Endometrial microvascular endothelial cells (primary cell): ENCODE measurements around the gene GMDS. TPM values are rescaled to one million over a fixed set of nuclear protein-coding genes. Genes with fewer than 3 reads are reported as not detected.
"Not testable (repeated sequence)": the region's sequence is repeated elsewhere in the genome, so short reads cannot be mapped to it uniquely, and the experiment has no call there.

Source experiments
- in situ Hi-C: cut with HindIII; loops from 2 replicates; pipeline ENCODE4 v1.10.0; 2017; ENCODE audit warnings: low sequenced_read_pairs, low pct_unique_long_range_greater_than_20kb; ENCODE audit errors: inconsistent ontology term
- total RNA-seq: library from RNA; depleted of rRNA; stranded (reverse); fragments of >200 nt; gene quantifications from one replicate; pipeline ENCODE4 v1.2.3, GENCODE V29; 2015; ENCODE audit errors: inconsistent ontology term

The GMDS gene
- total RNA-seq, 1 donor from 2014 or later: 7.4 TPM

- in situ Hi-C loops: no loop called here
Measured at GRCh38 chr6:1770435-1770843, 475.0 kb downstream of the GMDS start.

- in situ Hi-C loops: no loop called here
Measured at GRCh38 chr6:1767481-1768246, 477.7 kb downstream of the GMDS start.

DNA sequence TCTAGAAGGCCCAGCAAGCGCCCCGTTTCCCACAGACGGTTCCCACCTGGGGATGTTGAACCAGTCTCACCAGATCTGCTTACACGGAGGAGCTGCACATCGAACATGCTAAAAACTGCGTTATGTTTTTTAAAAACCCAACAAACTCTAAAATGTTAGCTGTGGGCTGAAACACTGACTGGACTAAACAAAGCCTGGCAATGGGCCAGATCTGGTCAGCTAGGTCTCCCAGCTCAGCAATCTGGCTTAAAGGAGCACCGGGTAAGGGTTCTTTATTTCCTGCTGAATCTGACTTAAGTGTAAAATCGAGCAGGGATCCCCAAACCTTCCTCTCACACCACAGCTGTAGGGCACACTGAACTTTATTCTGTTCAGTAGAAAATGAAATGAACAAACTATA is 478.8 kb downstream of the GMDS start:
- in situ Hi-C loops: no loop called here

GRCh38 chr6:1765160-1765903 is 480.1 kb downstream of the GMDS start:
- in situ Hi-C loops: no loop called here

DNA sequence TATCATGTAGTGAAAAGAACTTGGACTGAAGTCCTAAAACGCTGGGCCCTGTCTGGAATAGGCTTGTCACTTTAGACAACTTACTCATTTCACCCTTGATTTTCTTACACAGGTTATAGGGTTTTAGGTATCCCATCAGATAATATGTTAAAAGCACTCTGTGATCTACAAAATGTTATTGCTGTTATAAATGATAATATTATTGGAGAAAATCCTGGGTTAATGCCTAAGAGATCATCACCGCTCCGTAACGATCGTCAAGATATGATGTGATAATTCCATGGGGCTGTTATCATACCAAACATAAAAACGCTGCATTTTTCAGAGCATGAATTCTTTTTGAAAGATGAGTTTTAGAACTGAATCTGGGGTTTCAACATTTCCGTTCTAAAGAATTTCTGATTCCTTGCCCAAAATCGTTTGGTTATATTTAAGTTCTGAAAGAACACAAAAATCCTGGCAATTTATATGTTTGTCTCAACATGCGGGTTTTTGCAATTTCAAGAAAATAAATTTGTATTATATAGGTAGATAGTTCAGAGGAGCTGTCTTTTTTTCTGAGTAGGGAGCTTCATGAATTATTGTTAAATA is 480.9 kb downstream of the GMDS start:
- in situ Hi-C loops: no loop called here

DNA sequence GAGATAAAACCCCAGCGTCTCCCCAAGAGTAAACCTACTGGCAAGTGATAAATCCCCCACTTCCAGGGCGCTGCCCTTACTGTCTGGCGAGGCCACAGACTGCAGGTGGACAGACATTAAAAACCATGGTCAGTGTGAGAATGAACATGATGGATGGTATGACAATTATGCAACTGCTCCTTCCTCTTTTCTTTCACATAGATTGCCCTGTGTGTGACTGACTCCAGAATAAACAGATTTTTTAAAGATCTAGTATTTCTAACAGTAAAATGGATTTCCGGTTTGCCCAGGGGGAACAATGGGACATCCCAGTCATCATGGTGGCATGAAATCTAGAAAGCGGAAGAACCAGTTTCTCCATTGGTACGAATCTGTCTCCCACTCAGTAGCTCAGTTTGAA is 482.0 kb downstream of the GMDS start:
- in situ Hi-C loops: no loop called here

DNA sequence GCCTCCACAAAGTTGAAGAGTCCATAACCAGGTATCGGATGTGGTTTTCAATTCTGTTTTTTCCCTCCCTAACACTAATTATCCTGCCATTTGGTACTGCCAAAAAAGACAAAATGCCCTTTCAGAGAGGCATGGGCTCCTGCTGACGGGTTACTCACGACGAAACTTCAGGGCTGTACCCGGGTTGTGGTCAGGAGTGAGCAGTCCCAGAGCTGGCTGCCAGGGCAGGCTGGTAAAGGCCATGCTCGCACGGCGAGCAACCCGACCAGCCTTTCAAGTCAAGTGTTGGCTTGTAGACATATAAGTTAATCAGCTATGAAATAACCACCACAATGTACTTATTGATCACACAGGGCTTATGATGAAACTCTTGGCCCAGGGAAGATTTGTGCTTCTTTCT is 483.2 kb downstream of the GMDS start:
- in situ Hi-C loops: no loop called here

DNA sequence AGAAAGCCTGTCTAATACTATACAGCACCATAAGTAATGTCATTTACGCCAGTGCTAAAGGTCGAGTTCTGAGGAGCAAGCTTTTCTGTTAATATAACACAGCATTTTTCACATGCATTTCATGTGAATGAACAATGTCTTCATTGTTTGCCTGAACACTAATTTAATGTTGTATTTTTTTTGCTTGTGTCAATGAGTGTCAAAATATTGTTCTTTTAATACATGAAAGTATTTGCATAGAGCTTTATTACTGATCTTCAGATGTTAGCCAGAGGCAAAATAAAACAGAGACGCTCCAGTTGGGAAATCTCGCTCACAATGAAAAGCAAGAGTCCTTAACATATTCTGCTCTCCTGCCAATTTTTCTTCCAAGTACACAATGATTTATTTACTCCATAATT is 483.9 kb downstream of the GMDS start:
- in situ Hi-C loops: no loop called here

DNA sequence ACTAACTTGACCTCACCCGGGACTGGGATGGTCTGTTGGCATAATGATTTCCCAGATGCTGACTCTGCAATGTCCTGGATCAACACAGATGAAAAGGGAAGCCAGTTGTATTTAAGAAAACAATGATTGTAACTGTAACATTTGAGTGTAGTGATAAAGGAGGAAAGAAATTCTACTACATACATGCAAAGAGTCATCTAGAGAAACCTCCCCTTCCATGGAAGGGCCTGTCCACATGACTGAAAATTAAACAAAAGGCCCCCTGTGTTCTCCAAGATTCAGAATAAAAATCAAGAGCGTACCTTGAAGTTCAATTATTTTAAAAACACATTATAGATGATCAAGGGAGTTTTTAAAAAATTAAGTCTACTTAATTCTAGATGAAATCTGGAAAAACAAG is 484.5 kb downstream of the GMDS start:
- in situ Hi-C loops: no loop called here

DNA sequence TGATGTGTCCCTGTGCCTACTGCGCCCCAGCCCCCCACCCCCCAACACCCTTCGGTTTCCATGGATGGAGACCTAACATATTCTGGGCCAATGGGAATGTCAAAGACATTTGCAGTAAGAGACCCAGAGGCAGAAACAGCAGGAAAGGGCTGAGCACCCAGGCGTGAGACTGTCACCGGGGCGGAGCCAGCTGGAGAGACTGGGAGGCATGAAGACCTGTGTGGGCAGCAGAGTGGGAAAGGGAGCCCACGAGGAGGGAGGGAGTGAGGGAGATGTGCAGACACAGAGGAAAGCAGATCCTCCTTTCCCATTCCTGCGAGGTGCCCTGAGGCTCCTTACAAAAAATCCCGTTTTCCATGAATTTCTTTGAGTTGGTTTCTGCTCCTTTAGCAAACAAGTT is 485.5 kb downstream of the GMDS start:
- in situ Hi-C loops: no loop called here

DNA sequence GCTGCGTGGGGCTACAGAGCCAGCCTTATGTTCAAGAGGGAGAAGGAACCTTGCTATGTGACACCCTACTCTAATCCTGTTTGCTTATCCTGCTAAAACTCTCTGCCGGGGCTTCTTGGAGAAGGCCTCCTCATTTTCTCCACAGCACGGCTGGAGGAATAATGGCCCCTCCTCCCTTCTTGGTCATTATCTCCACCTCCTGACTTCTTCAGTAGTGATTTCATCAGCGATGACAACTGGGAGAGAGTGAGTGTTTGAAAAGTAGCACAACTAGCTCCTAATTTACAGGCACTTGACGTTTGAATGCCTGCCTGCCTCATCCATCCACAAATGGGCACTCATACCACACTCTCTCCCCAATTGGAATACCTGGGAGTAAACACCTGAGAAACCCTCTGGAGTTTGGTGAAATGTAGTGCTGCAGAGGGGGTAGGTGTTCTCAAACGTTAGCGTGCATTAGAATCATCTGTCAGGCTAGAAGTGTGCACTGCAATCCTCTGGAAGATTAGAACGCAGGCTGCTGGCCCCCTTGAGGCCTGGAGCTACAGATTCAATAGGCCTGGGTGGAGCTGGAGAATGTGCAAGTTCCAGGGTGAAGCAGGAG is 487.2 kb downstream of the GMDS start:
- in situ Hi-C loops: no loop called here

DNA sequence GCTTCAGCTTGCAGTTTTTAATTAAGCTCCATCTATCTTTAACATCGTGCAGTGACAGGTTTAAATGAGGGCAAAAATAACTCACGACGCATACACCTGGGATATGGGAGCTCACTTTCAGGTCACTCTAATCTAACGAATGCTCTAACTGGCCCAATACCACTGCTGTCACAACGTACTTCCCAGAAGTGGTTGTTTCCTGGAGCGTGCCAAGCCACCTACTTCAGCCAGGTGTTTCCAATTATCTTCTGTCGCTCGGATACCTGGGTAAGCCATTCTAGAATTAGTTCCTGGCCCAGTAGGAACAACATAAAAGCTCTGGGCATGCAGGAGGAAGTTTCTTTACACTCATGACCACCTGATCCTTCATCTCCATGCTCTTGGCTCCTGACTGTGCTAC is 488.3 kb downstream of the GMDS start:
- in situ Hi-C loops: no loop called here

DNA sequence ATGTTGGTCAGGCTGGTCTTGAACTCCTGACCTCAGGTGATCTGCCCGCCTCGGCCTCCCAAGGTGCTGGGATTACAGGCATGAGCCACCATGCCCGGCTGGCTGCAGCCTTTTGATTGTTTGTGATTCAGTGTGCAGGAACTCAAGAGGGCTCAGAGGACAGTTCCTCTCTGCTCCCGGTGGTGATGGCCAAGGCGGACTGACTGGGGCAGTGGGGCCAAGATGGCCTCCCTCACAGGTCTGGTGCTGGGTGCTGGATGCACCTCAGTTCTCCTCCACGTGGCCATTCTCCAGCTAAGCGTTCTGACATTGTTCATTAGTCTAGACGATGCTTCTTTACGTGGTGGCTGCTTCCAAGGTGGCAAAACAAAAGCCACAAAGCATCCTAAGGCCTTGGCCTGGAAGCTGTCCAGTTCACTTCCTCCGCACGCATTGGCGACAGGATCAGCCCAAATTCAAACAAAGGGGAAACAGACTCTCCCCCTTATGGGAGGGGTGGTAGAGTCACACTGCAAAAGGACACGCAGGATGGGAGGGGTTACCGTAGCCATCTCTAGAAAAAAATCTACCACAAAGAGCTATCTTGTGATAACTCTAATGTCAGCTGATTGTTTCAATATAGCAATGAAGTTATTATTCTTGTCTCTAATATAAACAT is 488.8 kb downstream of the GMDS start:
- in situ Hi-C loops: no loop called here

GRCh38 chr6:1751063-1751462 is 494.3 kb downstream of the GMDS start:
- in situ Hi-C loops: not testable (repeated sequence)

GRCh38 chr6:1749041-1749440 is 496.4 kb downstream of the GMDS start:
- in situ Hi-C loops: no loop called here

GRCh38 chr6:1747531-1747930 is 497.9 kb downstream of the GMDS start:
- in situ Hi-C loops: no loop called here

DNA sequence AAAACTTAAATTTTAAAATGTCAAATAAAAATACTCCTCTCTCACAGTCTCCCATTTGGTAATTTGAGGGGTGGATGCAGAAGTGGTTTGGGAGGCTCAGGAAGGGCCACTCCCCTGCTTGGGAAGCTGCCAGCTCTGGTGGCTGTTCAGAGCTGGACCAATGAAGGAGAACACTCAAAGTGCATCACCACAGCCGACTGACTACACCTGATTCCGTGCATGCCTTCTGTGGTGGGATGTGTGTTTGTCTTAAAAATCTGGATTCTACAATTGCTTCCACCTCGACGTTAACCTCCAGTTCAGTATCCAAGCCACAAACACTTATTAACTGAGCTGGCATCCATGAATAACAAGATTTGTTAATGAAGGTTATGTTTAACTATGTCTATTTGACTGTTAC is 498.4 kb downstream of the GMDS start:
- in situ Hi-C loops: no loop called here

DNA sequence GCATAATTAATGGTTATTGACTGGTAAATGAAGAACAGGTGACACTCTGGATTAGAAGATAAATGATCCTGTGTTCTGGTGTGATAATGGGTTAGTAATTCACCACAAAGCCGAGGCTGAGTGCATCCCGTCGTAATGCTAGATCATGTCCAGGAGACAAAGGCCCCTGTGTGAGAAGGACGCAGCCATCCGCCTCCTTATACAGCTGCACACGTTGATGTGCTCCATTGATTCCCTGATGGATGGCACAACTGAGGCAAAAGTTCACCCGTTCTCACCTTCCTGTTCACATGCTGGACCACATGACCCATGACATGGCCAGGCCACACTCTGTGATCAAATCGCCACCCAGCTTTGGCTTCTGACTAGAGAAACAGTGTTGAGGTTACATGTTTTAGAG is 499.6 kb downstream of the GMDS start:
- in situ Hi-C loops: no loop called here

DNA sequence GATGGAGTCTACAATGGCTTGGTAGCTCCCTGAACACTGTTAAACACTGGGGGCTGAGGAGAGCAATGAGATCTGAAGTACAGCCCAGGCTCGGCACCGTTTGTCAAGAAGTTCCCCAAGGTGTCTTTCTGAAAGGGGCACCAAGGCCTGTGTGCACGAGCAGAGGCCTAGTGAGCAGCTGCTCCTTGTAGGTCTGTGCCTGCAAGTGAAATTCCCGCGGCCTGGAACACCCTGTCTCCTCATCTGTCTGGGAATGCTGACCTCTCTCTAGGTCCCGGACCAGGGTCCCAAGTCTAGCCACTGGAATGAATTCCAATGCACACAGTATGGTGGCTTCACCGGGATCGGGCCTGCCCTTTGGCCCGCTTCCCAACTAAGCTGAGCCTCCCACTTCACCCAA is 500.9 kb downstream of the GMDS start:
- in situ Hi-C loops: no loop called here
